NCI-H2081 (cell line): ENCODE data around the gene IL12B.
"Not testable (repeated sequence)": the region's sequence is repeated elsewhere in the genome, so short reads cannot be mapped to it uniquely, and the experiment has no call there.

ENCODE experiments used
- DNase-seq, 2 experiments: peaks; one replicate each; lab custom pipeline; 2025; lab: John Stamatoyannopoulos, UW

The IL12B gene

GRCh38 chr5:159332800-159333544, 2.7 kb upstream of the IL12B start:
- no peak for DNase-seq

- DNase-seq, result peak; percentile 55 to 63
Measured at GRCh38 chr5:159331093-159331973, 1.0 kb upstream of the IL12B start.

GRCh38 chr5:159324986-159325385, 5.3 kb downstream of the IL12B start:
- no peak for DNase-seq

- no peak for DNase-seq
Measured at GRCh38 chr5:159324102-159324755, 6.1 kb downstream of the IL12B start.

- no peak for DNase-seq
Measured at GRCh38 chr5:159322180-159322579, 8.1 kb downstream of the IL12B start.

- no peak for DNase-seq
Measured at GRCh38 chr5:159319832-159320231, 10.5 kb downstream of the IL12B start.

GRCh38 chr5:159319363-159319762, 10.9 kb downstream of the IL12B start:
- DNase-seq, result no peak

GRCh38 chr5:159318448-159318847, 11.8 kb downstream of the IL12B start:
- no peak for DNase-seq

GRCh38 chr5:159317849-159318248, 12.4 kb downstream of the IL12B start:
- no peak for DNase-seq

- DNase-seq, result peak; percentile 5 to 41
Measured at GRCh38 chr5:159316519-159317383, 13.5 kb downstream of the IL12B start.

- DNase-seq, result no peak
Measured at GRCh38 chr5:159313197-159313596, 17.1 kb downstream of the IL12B start.

GRCh38 chr5:159311063-159311462, 19.2 kb downstream of the IL12B start:
- no peak for DNase-seq

- DNase-seq, result peak; percentile 41 to 65
Measured at GRCh38 chr5:159310511-159310910, 19.8 kb downstream of the IL12B start.

- DNase-seq, result no peak
Measured at GRCh38 chr5:159309689-159310433, 20.4 kb downstream of the IL12B start.

- DNase-seq, result no peak
Measured at GRCh38 chr5:159304961-159305595, 25.2 kb downstream of the IL12B start.

GRCh38 chr5:159303286-159303685, 27.0 kb downstream of the IL12B start:
- DNase-seq, result no peak

GRCh38 chr5:159301929-159302860, 28.1 kb downstream of the IL12B start:
- not testable (repeated sequence) for DNase-seq

GRCh38 chr5:159301466-159301865, 28.8 kb downstream of the IL12B start:
- no peak for DNase-seq

GRCh38 chr5:159297300-159297699, 33.0 kb downstream of the IL12B start:
- DNase-seq, result not testable (repeated sequence)
